Esophagus squamous epithelium (tissue), 5 donors: ENCODE measurements around the gene ICE2. TPM values are rescaled to one million over a fixed set of nuclear protein-coding genes. Genes with fewer than 3 reads are reported as not detected.

Experiments used
- DNase-seq: peaks from one replicate; lab custom pipeline; 2025; lab: John Stamatoyannopoulos, UW
- H3K27ac ChIP-seq, 4 donors: fragments of 200-600 bp; sonication (generic); one replicate each; pipeline ENCODE4 v1.5.1; 2016 to 2019; ENCODE audit warnings: mild to moderate bottlenecking in 1 of 4
- H3K27me3 ChIP-seq, 4 donors: fragments of 200-600 bp; sonication (generic); 1 replicate in 3 of 4; 2 replicates in 1 of 4; pipeline versions ENCODE4 v1.5.1 to v1.6.0; 2017 to 2021; ENCODE audit warnings: antibody characterized with exemption in 1 of 4
- H3K36me3 ChIP-seq, 3 donors: fragments of 200-600 bp; sonication (generic); one replicate each; pipeline ENCODE4 v1.5.1; 2016 to 2019
- H3K4me1 ChIP-seq, 3 donors: fragments of 200-600 bp; sonication (generic); one replicate each; pipeline ENCODE4 v1.5.1; 2017 to 2019
- H3K4me3 ChIP-seq, 4 donors: fragments of 200-600 bp; sonication (generic); 1 replicate in 3 of 4; 2 replicates in 1 of 4; pipeline ENCODE4 v1.5.1; 2016 to 2019; ENCODE audit warnings: mild to moderate bottlenecking in 2 of 4, moderate library complexity in 1 of 4
- H3K9me3 ChIP-seq, 3 donors: fragments of 200-600 bp; sonication (generic); one replicate each; pipeline ENCODE4 v1.5.1; 2016 to 2019
- POLR2A ChIP-seq, 4 donors: fragments of 450-650 bp; IDR thresholded peaks; one replicate each; pipeline ENCODE4 v1.6.1; 2017; ENCODE audit warnings: antibody characterized with exemption in 4 of 4, mild to moderate bottlenecking in 4 of 4, moderate library complexity in 3 of 4
- WGBS, 2 donors: methylation state at CpG; one replicate each; pipeline ENCODE4 v1.1.5; 2018; 5-methylcytosine and 5-hydroxymethylcytosine counted together
- intact Hi-C: fragments of 100-400 bp; cut with DNase I; formaldehyde crosslinking; loops from one replicate; pipeline ENCODE4 v1.15.0; 2022
- total RNA-seq, 4 donors: library from RNA; depleted of rRNA; stranded (reverse); fragments of >200 nt; gene quantifications; one replicate each; pipeline ENCODE4 v1.1.0, GENCODE V29; 2016
- TF ChIP-seq, protein P1 (sequence below), 6 experiments: fragments of 450-650 bp in 4 of 6; fragments of 200-600 bp in 2 of 6; sonication (generic) in 2 of 6; IDR thresholded peaks; one replicate each; pipeline ENCODE4 v1.5.1; 2016 to 2019; ENCODE audit warnings: antibody characterized with exemption in 6 of 6, mild to moderate bottlenecking in 4 of 6, moderate library complexity in 4 of 6
- donor health status: DM: yes; HTN: yes; CAD: no.

Gene ICE2
- total RNA-seq, 4 donors from 2014 or later: 7.0 to 35.9 (median 19.9) TPM

DNA sequence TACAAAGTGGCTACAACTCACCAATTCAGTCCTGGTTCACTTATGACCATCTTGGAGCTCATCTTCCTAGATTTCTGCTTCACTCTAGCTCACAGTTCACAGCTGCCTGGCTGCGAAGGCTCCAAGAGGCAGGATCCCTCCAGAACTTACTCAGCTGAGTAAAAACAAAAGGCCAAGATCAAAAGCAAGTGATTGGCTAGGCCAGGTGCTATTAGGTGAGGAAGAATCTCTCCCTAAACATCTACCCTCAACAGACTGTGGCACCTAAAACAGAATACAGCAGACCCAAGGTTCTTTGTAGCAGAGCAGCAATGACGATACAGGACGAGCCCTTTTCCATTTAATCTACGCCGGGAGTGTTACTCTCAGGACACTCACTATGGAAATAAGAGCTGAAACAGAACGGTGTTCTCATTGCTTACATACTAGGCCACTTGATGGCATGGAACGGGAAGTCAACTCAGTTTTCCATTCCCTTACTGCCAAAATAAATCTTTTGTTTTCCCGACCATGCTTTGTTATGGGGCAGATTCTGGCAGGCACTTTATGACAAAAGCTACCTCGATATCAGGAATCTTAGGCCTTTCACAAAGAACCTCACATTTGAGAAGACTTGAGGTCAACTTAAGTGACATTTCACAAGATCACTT, 901 bp downstream of the ICE2 start:
- H3K9me3 ChIP-seq: no peaks in the 10 kb centered on the region
- H3K27ac ChIP-seq: peak overlapping the region; percentile 93 to 98 (median 97)
- H3K4me1 ChIP-seq: peaks cover 7 to 59% (median 29%) of the 10 kb centered on the region in 3 donors
- H3K27me3 ChIP-seq: no peaks in the 10 kb centered on the region
- 3 to 8% methylated on average over 8 to 9 of the region's 9 CpGs for WGBS, 2 donors
- H3K4me3 ChIP-seq: peak overlapping the region; percentile 66 to 97 (median 88)
- no peak for DNase-seq
- peaks cover 0 to 19% (median 0%) of the 10 kb centered on the region in 3 donors for H3K36me3 ChIP-seq
- TF ChIP-seq, protein P1, sequence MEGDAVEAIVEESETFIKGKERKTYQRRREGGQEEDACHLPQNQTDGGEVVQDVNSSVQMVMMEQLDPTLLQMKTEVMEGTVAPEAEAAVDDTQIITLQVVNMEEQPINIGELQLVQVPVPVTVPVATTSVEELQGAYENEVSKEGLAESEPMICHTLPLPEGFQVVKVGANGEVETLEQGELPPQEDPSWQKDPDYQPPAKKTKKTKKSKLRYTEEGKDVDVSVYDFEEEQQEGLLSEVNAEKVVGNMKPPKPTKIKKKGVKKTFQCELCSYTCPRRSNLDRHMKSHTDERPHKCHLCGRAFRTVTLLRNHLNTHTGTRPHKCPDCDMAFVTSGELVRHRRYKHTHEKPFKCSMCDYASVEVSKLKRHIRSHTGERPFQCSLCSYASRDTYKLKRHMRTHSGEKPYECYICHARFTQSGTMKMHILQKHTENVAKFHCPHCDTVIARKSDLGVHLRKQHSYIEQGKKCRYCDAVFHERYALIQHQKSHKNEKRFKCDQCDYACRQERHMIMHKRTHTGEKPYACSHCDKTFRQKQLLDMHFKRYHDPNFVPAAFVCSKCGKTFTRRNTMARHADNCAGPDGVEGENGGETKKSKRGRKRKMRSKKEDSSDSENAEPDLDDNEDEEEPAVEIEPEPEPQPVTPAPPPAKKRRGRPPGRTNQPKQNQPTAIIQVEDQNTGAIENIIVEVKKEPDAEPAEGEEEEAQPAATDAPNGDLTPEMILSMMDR (IDR thresholded peaks at IDR 0.05): no peak
- peak in 1 of 4 donors; percentile 12 for TF ChIP-seq POLR2A (IDR thresholded peaks at IDR 0.05)
- intact Hi-C loops: no loop called here

DNA sequence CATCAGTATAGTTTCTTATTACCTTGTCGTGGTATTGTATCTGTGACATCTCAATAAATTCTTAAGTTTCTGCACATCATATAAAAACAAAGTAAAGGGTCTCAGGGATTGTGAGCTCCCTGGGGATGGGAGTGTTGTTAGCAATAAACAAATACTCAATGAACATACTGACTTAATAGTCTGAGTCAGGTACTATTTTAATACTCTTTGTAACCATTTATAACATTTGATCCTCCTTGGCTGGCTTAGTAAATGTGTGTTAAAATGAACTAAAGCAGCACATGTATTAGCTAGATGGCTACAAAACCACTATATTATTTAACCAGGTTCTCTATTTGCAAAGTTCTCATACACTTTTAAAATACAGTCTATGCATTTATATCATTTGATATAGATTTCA, 1.8 kb downstream of the ICE2 start:
- no peaks in the 10 kb centered on the region for H3K27me3 ChIP-seq
- TF ChIP-seq, protein P1 (IDR thresholded peaks at IDR 0.05): no peak
- no peak for TF ChIP-seq POLR2A (IDR thresholded peaks at IDR 0.05)
- H3K27ac ChIP-seq: peak overlapping the region in 1 of 4 donors; percentile 98
- peaks cover 0 to 26% (median 0%) of the 10 kb centered on the region in 3 donors for H3K36me3 ChIP-seq
- peaks cover 7 to 65% (median 29%) of the 10 kb centered on the region in 3 donors for H3K4me1 ChIP-seq
- H3K9me3 ChIP-seq: no peaks in the 10 kb centered on the region
- 71 to 74% methylated on average over 1 of the region's 1 CpG for WGBS, 2 donors
- intact Hi-C loops: no loop called here
- H3K4me3 ChIP-seq: no peak overlapping the region
- DNase-seq: no peak

DNA sequence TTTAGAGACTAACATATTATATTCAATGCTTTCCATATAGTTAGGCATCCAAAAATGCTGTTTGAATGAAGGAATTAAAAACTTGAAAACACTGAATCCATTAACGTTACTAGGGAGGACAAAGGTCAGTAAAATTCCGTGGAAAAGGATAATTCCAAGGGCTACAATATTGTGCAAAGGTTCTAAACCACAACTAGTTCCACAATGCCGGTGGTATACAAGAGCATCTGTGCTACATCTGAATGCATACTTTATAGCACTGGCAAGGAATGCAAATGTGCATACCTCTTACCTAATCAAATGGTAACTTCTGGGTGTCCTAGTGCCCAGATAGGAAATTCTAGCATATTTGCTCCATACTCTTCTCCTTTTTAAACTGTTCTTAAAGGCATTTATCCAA, 2.2 kb downstream of the ICE2 start:
- intact Hi-C loops: no loop called here

DNA sequence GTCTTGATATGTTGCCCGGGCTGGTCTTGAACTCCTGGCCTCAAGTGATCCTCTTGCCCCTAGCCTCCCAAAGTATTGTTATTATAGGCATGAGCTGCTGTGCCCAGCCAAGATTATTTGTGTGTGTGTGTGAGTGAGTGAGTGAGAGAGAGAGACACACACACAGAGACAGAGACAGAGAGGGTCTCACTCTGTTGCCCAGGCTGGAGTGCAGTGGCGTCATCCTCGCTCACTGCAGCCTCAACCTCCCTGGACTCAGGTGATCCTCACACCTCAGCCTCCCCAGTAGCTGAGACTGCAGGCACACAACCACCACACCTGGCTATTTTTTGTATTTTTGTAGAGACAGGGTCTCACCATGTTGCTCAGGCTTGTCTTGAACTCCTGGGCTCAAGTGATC, 5.8 kb downstream of the ICE2 start:
- Histone ChIP-seq H3K36me3 (peaks cover 0 to 48% (median 0%) of the 10 kb centered on the region in 3 donors), H3K4me3 (no peak overlapping the region), H3K27me3 (no peaks in the 10 kb centered on the region), H3K4me1 (peaks cover 7 to 46% (median 20%) of the 10 kb centered on the region in 3 donors), H3K9me3 (no peaks in the 10 kb centered on the region), H3K27ac (no peak overlapping the region)
- 83 to 100% methylated on average over 1 to 2 of the region's 3 CpGs for WGBS, 2 donors
- TF ChIP-seq, protein P1 (IDR thresholded peaks at IDR 0.05): no peak
- TF ChIP-seq POLR2A (IDR thresholded peaks at IDR 0.05): no peak
- intact Hi-C loops: no loop called here
- no peak for DNase-seq

More for the DNA sequence above, 2.2 kb downstream of the ICE2 start:
- Histone ChIP-seq H3K27me3 (no peaks in the 10 kb centered on the region), H3K4me3 (no peak overlapping the region), H3K9me3 (no peaks in the 10 kb centered on the region), H3K27ac (no peak overlapping the region), H3K36me3 (peaks cover 0 to 26% (median 0%) of the 10 kb centered on the region in 3 donors), H3K4me1 (peaks cover 7 to 65% (median 29%) of the 10 kb centered on the region in 3 donors)
- 39 to 58% methylated on average over 3 of the region's 3 CpGs for WGBS, 2 donors
- TF ChIP-seq, protein P1 (IDR thresholded peaks at IDR 0.05): no peak
- no peak for TF ChIP-seq POLR2A (IDR thresholded peaks at IDR 0.05)
- DNase-seq: no peak

DNA sequence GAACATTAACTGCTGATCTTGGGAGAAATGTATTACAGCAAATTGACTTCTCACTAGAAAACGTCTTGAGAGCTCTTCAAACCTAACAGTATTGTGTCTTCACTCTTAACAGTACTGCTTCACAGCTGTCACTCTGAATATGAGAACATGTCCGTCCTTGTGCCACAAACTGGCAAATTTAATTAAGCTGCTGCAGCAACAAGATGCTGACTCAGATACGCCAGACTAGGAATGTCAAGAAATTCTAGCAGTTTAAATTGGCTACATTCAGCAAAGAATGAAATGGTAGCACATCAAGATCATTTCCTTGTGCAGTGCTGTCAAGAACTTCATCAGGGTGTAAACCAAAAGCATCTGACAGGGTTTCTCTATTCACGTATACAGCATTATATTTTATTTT, 7.6 kb downstream of the ICE2 start:
- WGBS, 2 donors: 83 to 84% methylated on average over 4 of the region's 4 CpGs

More for the DNA sequence above, 7.6 kb downstream of the ICE2 start:
- H3K27me3 ChIP-seq: no peaks in the 10 kb centered on the region
- no peak for DNase-seq
- H3K9me3 ChIP-seq: no peaks in the 10 kb centered on the region
- H3K36me3 ChIP-seq: peaks cover 0 to 67% (median 0%) of the 10 kb centered on the region in 3 donors
- intact Hi-C loops: no loop called here
- H3K27ac ChIP-seq: no peak overlapping the region
- H3K4me1 ChIP-seq: peaks cover 0 to 28% (median 2%) of the 10 kb centered on the region in 3 donors
- H3K4me3 ChIP-seq: no peak overlapping the region
- TF ChIP-seq, protein P1 (IDR thresholded peaks at IDR 0.05): no peak
- TF ChIP-seq POLR2A (IDR thresholded peaks at IDR 0.05): no peak
